Measurements from ENCODE around the gene FGR. TPM values are rescaled to one million over a fixed set of nuclear protein-coding genes. Genes with fewer than 3 reads are reported as not detected.

FGR gene
- polyA plus RNA-seq, 10 donors, result 1.1 to 3.3 (median 2.2) TPM

GRCh38 chr1:27616441-27616840, 18.5 kb downstream of the FGR start:
- DNase-seq, result peak in 1 of 3 donors; percentile 1

- peak in 1 of 3 donors; percentile 4 for DNase-seq
Measured at GRCh38 chr1:27615346-27616192, 19.4 kb downstream of the FGR start.

DNA sequence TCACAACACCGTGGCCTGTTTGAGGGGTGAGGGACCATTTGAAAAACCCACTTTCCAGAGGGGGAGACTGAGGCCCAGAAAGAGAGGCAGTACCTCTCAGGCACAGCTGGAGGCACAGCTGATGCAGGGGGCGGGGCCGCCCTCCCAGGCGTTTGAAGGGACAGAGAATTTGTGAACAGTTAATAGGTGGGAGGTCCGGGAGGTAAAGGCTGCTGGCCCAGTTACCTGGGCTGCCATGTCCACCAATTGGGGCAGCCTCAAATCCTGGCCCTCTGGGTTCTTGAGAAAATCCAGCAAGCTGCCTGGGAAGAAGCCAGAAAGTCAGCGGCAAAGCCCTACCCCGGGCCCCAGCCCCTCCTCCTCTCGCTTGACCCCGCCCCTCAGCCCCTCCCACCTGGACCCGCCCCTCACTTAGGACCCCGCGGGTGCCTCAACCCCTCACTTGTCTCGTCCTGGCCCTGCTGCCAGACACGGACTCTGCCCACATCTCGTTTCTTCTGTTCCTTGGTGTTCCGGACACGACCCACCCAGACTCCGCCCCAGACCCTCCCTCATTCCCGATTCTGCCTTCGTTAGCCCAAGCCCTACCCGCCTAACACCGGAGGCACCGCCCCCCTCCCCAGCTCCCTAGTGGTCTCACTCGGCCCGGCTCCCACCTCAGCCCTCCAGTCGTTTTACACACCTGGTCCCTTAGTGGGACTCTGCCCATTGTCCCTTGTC, 20.2 kb downstream of the FGR start:
- peak in 1 of 3 donors; percentile 54 for DNase-seq

DNA sequence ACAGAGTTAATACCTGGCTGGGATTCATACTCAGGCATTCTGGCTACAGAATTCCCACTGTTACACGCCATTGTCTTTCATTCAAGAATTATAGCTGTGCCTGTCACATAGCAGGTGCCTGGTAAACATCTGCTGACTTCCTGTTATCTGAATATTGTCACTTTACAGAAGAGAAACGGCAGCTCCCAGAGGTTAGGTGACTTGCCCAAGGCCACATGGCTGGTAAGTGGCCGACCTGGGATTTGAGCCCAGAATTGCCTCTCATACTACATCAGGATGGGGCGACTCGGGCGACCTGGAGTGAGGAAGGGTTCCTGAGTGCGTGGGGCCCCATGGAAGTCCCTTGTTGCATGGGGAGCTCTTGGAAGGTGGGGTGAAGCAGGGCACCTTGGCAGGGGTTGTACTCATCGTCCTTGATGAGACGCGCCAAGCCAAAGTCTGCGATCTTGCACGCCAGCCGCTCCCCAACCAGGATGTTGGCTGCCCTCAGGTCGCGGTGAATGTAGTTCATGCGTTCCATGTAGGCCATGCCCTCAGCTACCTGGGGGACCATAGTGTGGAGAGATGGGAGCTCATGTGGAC, 20.9 kb downstream of the FGR start:
- no peak for DNase-seq

DNA sequence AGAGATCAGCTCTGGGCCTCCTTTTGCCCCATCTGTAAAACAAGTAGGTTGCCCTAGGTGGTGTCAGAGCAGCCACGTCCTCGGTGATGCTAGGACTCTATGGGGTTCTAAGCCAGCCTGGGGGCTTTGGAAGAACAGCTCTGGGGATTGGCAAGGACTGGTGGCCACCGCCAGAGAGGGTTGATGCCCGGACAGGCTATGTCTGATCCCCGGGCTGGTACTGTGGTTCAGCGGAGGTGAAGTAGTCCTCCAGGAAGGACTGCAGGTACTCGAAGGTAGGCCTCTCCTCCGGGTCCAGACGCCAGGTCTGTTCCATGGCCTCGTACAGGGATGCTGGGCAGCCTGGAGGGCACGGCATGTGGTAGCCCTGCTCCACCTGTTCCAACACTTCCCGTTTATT, 22.3 kb downstream of the FGR start:
- DNase-seq, result no peak

GRCh38 chr1:27611450-27611849, 23.5 kb downstream of the FGR start:
- DNase-seq, result no peak

- no peak for DNase-seq
Measured at GRCh38 chr1:27609618-27610240, 25.3 kb downstream of the FGR start.

- no peak for DNase-seq
Measured at GRCh38 chr1:27609210-27609555, 25.8 kb downstream of the FGR start.

GRCh38 chr1:27607239-27607804, 27.7 kb downstream of the FGR start:
- peak in 1 of 3 donors; percentile 59 for DNase-seq

DNA sequence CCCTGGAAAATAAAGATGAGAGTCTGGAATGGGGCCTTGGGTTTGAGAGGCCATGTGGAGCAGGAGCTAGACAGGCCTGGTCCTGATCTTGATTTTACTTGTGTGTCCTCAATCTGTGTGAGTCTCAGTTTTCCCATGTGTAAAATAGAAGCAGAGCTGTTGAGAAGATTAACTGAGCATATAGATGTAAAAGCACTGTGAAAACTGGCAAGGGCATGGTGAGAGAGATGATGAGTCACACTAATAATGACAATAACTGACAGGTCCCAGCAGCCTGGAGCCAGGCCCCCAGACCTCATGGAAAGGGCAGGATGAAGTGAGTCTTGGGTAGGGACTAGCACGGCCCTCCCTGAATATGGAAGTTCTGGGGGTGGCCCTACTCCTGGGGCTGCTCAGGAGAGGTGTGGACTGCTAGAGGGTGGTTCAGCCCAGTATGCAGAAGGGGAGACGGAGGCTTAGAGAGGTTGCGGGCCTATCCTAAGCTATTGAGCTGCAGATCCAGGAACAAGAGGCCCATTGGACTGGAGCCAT, 28.2 kb downstream of the FGR start:
- no peak for DNase-seq

DNA sequence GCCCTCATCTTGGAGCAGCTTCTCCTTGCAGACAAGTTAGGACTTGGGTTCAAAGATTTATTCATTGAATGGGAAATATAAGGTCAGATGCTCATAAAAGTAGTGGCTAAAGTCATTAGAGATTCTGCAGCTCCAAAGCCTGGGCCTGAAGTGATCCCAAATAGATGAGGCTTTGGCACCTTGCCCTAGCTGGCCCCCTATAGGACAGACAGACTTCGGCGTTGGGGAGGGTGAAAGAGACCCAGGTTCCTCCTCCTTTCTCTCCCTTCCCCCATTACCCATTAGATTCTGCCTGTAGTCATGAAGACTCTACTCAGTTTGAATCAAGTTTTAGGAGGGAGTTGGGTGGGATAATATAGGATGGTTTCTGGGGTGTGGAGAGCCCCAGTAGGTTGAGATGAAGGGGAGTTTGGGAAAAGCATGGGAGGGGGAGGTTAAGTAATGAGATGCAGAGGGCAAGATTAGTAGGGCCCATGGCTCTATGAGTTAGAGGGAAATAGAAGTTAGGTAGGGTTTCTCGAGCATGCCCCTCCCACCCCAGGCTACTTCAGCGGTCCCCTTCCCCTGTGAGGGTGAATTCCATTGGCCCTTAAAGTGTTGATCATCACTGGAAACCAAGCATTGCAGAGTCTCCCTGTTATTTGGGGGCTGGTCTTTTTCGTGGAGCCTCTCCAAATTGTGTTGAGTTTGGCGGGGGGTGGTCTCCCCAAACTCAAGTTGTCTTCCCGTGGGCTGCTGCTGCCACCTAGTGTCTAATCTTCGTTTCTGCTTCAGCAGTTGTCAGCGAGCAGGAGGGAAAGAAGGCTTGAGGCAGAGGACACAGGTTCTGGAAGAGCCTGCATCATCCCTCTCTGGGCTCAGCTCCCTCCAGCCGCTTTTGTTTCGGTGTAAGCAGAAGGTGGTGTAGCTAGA, 28.9 kb downstream of the FGR start:
- DNase-seq, result peak in 2 of 3 donors; percentile 76 to 87

GRCh38 chr1:27605300-27605766, 29.7 kb downstream of the FGR start:
- DNase-seq, result no peak

- no peak for DNase-seq
Measured at GRCh38 chr1:27604579-27605299, 30.2 kb downstream of the FGR start.

GRCh38 chr1:27603681-27604578, 31.1 kb downstream of the FGR start, which contains the start of gene AHDC1:
Gene AHDC1 (minus strand): TSS chr1:27604144. CDS start chr1:27552115, 52,029 bp downstream.
- peak; percentile 90 to 99 (median 93) for DNase-seq

DNA sequence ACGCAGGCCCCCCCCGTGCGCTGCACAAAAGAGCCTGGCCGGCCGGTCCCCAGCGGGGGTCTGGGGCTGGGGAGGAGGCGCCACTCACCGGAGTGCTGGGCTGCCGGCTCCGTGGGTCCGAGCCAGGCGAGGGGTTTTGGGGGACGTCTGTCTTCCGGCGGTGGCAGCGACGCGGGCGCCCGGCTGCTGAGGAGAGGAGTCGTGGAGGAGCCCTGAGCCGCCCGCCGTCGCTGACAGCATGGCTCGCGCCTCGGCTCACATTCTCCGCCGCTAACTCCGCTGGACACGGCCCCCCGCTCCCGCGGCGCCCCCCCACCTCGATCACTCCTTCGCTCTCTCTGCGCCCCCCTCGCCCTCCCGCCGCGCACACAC, 31.7 kb downstream of the FGR start:
- DNase-seq, result no peak

DNA sequence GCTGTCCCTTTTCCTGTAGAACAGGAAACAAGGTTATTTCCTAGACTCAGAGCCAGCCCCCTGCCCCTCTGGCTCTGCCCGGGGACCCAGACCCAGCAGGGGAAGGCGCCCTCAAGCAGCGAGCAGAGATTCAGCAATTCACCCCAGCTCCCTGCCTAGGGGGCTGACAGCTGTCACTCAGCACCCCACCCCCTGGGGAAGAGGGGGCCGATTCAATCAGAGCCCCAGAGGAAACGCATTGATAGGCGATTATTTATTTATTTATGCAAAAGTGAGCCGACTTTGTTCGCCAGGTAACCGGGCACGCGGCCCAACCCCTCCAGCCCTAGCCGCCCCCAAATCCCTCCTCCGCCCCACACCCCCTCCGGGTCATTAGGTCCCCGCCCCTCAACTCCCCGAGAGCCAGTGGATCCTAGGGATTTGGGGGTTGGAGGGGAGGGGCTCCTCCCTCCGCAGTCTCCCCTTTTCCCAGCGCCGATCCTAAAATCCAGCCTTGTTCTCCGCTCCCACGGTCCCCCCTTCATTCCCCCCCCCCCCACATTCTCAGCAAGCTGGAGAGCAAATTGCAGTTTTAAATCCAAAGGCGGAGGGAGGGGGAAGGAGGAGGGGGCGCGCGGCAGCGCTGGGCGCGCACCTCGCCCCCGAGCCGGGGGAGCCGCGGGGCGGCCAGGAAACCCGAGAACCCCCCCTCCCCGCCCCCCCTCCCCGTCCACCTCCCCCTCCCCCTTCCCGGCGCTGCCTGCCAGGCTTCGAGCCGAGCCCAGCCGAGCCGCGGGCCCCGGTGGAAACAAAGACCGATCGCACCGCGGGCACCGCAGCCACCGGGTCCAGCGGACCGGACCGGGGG, 32.3 kb downstream of the FGR start:
- peak in 2 of 3 donors; percentile 66 to 83 for DNase-seq

DNA sequence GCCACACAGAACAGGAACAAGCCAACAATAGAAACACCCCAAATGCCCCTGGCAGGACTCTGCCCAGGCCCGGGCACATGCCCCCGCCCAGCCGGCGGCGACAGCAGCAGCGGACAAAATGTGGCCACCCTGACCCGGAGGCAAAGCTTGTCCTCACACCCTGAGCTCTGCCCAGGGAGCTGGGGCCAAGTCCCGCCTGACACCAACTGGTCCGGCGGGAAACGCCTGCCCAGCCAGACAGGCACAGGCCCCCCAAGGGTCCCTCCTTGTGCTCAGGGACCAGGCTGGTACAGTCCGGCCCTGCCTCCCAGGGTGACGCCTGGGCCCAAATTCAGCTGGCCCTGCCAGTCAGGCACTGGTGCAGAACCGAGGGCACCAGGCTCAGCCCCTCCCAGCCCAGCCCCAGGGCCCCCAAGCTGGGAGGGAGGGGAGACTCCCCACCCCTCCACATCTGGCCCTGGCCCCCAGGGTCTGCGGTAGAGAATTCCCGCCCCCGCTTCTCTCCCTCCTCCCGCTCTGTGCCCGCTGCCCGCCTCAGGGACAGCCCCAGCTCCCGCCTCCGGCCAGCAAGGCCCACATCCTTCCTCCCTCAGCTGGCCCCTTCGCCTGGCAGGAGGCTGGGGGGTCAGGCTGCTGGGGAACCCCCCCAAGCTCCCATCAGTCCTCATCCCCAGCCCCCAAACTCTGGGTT, 33.1 kb downstream of the FGR start:
- DNase-seq, result peak; percentile 67 to 86 (median 76)

All from muscle of back (tissue), 11 donors.